Epidermal melanocyte (primary cell): Measurements from ENCODE around the gene MKRN3.

Source experiments
- DNase-seq: peaks from one replicate; pipeline ENCODE4 v3.0.0; 2011; ENCODE audit warnings: low spot score; ENCODE audit not compliant: insufficient read length

MKRN3 gene

DNA sequence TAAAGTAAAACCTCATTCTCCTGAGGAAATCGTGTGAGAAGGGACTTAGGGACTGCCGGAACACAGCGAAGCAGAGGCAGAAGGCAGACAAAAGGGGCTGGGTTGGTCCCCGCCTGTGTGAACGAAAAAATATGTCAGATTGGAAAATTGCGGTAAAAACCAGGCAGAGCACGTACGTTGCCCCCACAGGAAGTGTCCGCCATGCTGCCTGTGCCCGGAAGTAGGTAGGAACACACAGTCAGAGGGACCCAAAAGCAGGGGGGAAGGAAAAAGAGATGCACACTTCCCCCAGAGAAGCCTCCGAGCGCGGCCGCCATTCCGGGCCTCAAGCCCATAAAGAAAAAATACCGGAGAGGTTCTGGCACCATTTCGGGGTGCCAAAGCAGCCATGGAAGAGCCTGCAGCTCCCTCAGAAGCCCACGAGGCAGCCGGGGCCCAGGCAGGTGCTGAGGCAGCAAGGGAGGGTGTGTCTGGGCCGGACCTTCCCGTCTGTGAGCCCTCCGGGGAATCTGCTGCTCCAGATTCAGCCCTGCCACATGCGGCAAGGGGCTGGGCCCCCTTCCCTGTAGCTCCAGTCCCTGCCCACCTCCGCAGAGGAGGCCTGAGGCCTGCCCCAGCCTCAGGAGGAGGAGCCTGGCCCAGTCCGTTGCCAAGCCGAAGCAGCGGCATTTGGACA, at the start of gene MKRN3:
Gene MKRN3 (plus strand): TSS at position 280 of the 676 bp plus-strand sequence. CDS start 109 bp downstream, at position 389.
- peak; percentile 23 for DNase-seq

DNA sequence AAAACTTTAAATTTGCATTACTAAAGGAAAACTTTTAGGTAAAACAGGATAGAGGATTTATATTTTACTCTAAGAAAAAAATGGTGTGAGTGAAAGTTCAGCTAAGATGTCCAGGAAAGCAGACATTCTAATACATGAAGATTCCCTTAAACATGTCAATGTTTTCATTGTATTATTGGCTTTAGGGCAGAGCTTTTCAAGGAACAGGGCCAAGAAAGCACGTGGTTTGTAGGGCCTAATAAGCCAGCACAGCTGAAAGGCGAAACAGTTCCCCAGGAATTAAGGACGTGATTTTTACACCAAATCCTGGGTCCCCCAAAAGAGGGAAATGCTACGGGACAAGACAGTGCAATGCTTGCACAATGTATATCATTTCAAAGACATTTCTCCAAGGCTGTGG, 48.6 kb upstream of the MKRN3 start:
- no peak for DNase-seq

DNA sequence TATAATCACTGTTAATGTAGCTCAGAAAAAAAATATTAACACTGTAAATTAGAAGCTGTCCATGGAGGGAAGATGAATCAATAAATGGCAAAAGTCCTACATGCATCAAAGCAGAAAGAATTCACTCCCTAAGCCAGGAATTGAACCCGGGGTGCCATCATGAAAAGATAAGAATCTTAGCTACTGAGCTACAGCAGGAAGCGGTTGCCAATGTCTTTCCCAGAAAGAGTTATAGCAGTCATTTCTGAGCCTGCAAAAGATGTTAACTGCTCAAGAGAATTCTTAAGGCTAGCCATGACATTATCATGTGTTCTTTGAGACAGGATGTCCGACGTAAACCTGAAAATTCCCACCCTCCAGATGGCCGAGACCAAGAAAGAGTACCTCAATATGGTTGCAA, 47.4 kb upstream of the MKRN3 start:
- no peak for DNase-seq

DNA sequence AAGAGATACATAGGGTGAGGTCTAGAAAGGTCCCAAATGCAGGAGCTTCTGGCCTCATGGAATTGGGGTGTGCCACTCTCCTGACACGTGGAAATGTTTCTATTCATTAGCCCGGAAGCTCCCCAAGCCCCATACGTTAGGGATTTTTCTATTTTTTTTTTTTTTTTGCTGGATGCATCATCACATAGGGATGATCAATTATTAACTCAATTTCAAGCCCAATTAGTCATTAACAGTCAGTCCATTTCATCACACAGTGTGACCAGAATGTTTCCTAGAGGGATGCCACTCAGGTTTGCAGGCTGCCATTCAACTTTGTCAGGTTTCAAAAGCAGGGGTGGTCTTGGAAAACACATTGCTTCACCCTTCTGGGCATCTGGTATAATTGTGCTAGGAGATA, 40.7 kb upstream of the MKRN3 start:
- DNase-seq = no peak

DNA sequence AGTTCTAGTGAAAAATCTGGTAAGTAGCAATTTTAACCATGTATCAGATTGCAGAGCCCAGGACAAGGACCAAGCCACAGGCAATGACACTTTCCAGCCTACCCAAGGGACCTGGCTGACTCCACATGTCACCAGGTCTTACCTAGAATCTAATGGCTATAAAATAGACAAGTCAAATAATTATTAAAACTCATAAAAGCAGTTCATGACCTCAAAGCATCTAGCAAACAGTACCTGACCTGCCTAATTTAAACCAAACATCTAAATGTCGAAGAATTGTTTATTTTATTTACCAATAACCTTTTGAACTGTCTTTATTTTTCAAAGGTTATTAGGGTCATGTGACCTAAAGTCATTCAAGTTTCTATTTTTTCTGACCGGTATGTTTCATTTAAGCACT, 35.6 kb upstream of the MKRN3 start:
- DNase-seq = no peak

DNA sequence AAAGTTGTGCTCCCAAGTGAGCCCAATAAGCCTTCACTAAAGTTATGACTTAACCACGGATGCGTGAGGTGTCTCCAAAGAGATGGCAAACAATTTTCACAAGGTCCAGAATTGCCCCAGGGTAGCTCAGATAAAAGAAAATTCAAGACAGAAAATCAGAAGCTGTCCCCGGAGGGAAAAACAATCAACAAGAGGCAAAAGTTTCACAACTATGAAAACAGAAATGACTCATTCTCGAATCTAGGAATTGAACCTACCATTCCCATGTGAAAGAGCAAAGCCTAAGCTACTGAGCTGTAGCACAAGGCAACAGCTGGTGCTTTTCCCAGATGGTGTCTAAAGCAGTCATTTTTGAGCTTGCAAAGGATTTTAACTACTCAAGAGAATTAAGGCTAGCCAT, 33.5 kb upstream of the MKRN3 start:
- DNase-seq = peak; percentile 32

DNA sequence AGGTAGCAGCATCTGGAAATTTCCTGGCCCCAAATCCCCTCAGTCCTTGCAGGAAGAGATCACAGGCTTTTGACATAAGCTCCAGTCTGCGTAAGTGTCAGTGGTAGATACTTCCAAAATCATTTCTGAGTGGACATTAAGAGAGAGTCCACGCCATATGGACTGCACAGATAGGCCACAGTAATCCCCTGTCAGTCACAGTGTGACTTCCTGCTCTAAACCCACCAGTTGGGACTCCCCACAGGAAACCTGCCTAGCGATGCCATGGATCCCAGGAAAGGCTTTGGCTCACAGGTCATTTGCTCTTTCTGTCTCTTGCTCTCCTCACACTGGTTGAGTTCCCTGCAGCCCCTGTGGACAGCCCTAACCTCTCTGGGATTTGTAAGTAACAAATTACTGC, 28.8 kb upstream of the MKRN3 start:
- no peak for DNase-seq

DNA sequence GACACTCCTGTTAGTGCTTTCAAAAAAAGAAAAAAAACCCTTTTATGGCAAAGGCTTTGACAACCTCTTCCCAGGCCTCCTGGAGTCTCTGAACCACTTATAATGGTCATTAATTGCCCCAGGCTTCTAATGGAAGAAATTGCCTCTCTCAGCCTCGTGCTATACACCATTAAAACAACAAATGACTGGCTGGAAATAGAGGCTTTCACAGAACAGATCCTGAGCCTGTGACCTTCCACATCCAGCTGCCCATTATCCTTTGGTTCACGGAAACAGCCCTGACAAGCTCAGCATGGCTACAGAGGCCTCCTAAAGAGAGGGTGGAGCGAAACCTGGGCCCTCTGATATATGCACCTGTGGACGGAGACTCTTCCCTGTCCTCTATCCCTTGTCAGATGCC, 26.8 kb upstream of the MKRN3 start:
- DNase-seq = no peak

DNA sequence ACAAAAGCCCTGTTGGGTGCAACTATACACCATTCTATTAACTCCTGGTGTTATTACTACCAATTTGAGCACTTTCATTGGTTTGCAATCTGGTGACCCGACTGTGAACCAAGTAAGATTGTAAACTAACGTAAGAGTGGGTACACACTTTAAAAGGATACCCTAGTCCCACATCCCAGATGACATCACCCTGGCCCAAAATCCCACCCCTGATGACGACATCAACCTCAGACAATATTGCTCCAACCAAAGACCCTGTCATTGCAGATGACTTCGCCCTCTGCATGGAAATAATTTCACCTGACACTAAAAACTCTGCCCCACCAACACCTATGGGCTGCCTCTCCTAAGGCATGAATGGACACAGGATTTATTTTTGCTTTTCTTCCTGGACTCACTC, 25.6 kb upstream of the MKRN3 start:
- no peak for DNase-seq

DNA sequence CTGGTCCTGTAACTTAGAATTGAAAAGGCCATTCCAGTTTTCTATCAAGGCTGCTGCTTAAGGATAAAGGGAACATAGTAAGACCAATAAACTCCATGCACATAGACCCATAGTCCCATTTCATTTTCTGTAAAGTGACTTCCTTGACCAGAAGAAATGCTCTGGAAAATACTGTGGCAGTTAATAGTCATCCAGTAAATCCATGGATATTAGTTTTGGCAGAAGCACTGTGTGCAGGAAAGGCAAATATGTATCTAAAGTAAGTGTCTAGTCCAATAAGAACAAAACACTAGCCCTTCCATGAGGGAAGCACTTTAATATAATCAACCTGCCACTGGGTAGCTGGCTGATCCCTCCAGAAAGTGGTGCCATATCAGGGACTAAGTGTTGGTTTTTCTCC, 19.3 kb upstream of the MKRN3 start:
- DNase-seq = no peak

DNA sequence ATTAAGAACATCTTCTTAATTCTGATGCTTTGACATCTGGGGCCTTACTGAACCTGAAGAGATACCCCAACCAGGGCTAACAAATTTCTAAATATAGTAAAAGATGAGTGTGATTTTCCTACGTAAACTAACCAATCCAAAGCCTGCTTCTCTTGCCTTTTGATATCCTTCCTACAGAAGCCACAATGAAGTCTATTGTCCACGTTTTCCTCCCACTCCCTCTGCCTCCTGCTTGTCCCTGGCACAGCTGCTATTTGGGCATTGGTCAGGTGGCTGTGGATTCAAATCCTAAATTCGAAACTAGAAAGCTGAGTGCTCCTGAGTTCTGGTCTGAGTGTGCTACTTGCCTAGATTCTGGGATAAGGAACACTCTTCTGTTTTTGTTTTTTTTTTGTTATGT, 17.4 kb upstream of the MKRN3 start:
- DNase-seq = no peak

DNA sequence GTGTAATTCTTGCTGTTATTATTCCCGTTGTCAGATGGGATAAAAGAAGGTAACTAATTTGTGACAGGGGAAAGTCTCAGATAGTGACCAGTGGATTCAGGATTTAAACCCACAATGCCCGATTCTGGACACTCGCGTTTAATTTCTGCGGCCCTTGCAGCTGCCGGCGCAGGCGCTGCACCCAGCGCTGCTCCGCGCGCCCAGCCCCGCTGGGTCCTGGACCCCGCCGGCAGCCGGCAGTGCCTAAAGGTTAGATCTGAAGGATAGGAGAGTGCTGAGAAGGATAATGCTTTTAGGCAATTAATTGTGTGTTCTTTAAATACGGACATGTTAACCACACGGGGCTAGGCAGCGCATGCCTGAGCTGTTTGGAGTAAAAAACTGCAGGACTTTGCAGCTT, 3.6 kb upstream of the MKRN3 start:
- no peak for DNase-seq

DNA sequence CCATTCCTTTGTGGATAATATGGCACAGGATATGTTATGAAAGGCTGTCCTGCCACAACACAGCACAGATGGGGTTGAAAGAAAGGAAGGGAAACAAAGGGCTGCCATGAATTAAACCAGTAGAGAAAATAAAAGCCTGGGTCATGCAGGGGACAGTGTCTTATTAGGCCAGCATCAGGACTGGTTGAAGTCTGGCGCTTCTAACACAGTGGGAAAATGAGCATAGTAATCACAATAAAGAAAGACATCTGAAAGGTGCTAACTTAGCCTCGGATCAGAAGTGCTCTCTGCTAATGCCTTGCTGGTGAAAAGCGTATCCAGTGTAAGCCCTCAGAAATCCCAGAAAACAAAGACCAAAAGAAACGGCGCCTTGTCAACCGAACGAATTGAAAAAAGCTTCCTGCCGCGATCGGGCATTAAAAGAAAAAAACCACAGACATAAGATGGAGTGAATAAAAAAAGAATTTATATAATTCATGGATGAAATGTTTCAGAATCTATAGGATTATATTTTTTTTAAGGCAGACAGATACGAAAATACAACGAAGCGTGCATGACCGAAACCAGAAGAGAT, 566 bp upstream of the MKRN3 start:
- no peak for DNase-seq

DNA sequence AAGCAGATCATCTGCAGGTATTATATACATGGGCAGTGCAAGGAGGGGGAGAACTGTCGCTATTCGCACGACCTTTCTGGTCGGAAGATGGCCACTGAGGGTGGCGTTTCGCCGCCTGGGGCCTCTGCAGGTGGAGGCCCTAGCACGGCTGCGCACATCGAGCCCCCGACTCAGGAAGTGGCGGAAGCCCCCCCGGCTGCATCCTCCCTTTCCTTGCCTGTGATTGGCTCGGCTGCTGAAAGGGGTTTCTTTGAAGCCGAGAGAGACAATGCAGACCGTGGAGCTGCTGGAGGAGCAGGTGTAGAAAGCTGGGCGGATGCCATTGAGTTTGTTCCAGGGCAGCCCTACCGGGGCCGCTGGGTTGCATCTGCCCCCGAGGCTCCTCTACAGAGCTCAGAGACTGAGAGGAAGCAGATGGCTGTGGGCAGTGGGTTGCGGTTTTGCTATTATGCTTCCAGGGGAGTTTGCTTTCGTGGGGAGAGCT, 639 bp downstream of the MKRN3 start:
- DNase-seq = no peak

DNA sequence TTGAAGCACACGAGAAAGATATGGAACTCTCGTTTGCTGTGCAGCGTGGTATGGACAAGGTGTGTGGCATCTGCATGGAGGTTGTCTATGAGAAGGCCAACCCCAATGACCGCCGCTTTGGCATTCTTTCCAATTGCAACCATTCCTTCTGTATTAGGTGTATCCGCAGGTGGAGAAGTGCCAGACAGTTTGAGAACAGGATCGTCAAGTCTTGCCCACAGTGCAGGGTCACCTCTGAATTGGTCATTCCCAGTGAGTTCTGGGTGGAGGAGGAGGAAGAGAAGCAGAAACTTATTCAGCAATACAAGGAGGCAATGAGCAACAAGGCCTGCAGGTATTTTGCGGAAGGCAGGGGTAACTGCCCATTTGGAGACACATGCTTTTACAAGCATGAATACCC, 1.2 kb downstream of the MKRN3 start:
- no peak for DNase-seq

DNA sequence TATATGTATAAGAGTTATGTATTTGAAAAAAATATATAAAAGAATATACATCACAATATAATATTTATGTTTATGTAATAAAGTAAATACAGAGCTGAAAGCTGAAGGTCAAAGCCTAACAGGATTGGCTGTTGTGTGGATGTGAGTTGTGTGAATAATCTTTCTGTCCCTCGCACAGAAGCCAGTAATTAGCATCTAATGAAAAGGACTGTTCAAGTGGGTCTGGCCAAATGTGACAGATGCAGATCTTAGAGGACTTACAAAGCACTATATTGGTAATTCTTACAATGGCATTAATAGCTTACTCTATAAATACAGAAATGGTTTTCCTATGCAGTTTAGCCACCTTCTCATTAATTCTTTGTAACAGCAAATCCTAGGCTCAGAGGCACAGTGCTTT, 2.4 kb downstream of the MKRN3 start:
- no peak for DNase-seq

DNA sequence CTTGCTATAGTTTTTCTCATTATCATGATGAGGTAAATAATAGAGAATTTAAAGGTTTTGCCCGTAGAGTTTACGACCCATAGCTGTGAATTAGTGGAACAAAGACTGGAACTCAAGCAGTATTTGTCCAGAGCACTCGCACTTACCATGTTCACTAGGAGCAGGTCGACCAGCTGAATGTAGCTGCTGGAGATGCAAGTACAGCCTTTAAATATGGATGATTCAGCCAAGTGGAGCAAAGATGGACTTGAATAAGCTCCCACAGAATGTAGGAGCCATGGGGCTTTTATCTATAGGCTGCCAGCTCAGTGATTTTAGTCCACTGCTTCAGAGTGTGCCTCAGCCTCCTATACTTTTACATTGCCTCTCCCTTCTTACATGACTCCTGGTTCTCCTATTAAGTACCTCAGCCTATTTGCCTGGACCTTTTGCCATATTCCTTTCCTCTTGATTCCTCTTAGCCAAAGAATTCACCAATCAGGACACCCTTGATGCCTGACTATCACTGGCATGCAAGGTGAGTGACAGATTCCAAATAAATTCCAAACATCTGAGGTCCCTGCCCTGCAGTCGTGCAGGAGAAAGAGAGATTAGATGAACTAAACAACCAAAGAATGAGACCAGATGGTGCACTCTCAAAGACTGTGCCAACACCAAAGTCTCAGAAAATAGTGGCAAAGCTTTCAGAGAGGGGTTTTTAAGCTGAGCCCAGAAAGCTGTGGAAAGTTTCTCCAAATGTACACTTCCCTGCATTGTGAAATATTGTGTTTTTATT, 3.9 kb downstream of the MKRN3 start:
- DNase-seq = no peak

DNA sequence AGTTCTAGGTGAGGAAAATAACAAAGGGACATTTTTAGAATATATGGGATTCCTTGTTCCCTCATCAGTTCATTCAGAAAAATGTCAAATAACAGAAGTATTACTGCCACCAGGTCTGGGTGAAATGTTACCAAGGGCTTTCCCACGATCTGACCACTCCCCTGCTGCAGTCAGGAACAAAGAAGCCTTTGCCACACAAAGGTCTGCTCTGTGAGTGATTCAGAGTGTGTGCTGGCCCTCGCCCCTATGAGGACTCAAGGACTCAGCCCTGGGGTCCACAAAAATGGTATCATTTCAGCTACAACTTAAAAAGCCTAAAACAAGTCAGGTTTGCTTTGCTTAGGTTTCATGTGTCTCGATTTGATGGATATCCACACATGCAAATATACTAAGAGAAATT, 5.0 kb downstream of the MKRN3 start:
- no peak for DNase-seq

DNA sequence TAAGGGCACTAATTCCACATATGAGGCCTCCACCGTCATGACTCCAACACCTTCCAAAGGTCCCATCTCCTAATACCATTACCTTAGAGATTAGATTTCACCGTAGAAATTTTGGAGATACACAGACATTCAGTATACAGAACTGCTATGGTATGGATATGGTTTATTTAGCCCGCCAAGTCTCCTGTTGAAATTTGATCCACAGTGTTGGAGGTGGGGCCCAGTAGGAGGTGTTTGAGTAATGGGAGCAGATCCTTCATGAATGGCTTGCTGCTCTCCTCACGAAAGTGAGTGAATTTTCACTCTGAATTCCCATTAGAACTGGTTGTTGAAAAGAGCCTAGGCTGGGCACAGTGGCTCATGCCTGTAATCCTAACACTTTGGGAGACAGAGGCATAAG, 7.4 kb downstream of the MKRN3 start:
- no peak for DNase-seq

DNA sequence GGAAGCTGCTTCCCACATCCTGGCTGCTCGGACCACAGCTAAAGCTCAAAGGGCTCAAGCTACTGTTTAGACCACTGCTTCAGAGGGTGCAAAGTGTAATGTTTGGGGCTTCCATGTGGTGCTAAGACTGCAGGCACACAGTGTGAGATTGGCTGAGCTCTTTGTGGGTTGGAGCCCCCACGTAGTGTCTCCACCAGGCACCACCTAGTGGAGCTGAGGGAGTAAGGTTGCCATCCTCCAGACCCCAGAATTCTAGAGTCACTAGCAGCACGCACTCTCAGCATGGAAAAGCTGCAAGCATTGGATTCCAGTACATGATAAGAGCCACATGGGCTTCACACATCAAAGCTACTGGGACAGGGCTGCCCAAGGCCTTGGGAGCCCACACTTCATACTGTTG, 9.3 kb downstream of the MKRN3 start:
- no peak for DNase-seq

DNA sequence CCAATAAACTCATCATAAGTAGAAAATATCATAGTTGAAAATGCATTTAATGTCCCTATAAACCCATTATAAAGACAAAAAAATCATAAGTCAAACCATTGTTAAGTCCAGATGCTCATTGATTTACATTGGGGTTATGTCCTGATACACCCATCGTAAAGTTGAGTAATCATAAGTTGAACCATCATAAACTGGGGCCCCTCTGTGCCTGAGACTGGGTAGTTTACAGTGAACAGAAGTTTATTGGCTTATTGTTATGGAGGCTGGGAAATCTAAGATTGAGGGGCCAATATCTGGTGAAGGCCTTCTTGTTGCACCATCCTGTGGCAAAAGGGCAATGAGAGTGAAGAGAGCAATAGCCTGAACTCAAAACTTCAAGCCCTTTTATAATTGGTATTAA, 10.6 kb downstream of the MKRN3 start:
- DNase-seq = no peak

DNA sequence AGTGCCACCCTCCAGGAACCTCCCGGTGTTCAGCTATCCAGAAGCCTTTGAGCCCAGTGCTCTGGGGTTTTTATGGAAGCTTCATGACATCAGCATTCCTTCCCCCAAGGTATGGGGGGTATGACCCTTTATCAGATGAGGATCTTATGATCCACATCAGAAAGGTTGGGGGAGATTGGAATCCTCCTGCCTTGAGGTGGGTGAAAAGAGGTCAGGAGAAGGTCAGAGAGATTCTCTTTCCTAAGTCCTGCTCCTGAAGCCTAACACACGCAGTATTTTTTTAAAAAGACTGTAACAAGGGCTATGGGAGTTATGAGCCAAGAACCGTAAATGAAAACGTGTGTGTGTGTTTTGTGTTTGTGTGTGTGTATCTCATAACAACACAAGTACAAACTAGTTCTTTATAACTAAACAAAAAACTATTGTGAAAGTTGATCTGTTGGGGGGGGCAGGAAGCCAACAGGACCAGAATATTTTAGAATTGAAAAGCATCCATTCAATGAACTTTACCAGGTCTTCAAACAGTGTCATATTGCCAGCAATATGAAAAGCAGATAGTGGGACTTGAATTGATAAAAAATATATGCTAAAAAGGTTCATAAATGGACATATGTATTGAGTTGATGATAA, 13.2 kb downstream of the MKRN3 start:
- DNase-seq = no peak
